HepG2 (cell line): Measurements from ENCODE around the gene TULP3. TPM values are rescaled to one million over a fixed set of nuclear protein-coding genes. Genes with fewer than 3 reads are reported as not detected.

ENCODE experiments used
- ATAC-seq: fragments of 200-7000 bp; cut with Tn5 transposase; 3 replicates; pipeline ENCODE4 v1.9.1; 2020; ENCODE audit warnings: mild to moderate bottlenecking, moderate library complexity
- BruUV-seq: library from RNA; stranded (reverse); fragments of 400-500 nt; replicated peaks from 2 replicates; lab custom pipeline; 2021; lab: Mats Ljungman, UMichigan
- CTCF ChIA-PET: fragments of 300-600 bp; formaldehyde crosslinking; extraction: SDS; loops from one replicate; lab custom pipeline; 2021; ENCODE audit warnings: low total read pairs, inconsistent platforms, low intra/inter-chr PET ratio; lab: Yijun Ruan, JAX
- POLR2A ChIA-PET: fragments of 350-600 bp; sonication (Branson Sonifier 250); formaldehyde crosslinking; loops from one replicate; lab custom pipeline; 2020; ENCODE audit warnings: antibody characterized with exemption, inconsistent platforms; lab: Yijun Ruan, JAX
- DNase-seq: peaks from one replicate; pipeline ENCODE4 v3.0.0-alpha.2; 2015; ENCODE audit warnings: low spot score
- FAIRE-seq: peaks from 3 replicates; lab custom pipeline; 2011; peaks lifted over from hg19 to GRCh38; lab: Jason Lieb, UNC
- H2AFZ ChIP-seq: one replicate; pipeline ENCODE4 v1.6.1; 2011; ENCODE audit warnings: low read length, inconsistent platforms
- H3K27ac ChIP-seq: fragments of 300-600 bp; 3 replicates; pipeline ENCODE4 v1.8.0; 2011; ENCODE audit warnings: mixed run types, mild to moderate bottlenecking, mixed read lengths, low read length, inconsistent platforms; ENCODE audit not compliant: insufficient read depth; ENCODE audit errors: extremely low read length
- H3K27me3 ChIP-seq, 2 experiments: fragments of 200-600 bp in 1 of 2; 2 replicates in 1 of 2; 3 replicates in 1 of 2; pipeline versions ENCODE4 v1.6.0 to v1.8.0; 2011; ENCODE audit warnings: low read length in 2 of 2, mild to moderate bottlenecking in 2 of 2, moderate library complexity in 2 of 2, inconsistent platforms in 1 of 2; ENCODE audit not compliant: insufficient read depth in 2 of 2, control insufficient read depth in 1 of 2
- H3K36me3 ChIP-seq, 2 experiments: fragments of 200-600 bp in 1 of 2; replicated peaks in 1 of 2; 2 replicates in 1 of 2; 3 replicates in 1 of 2; pipeline versions ENCODE4 v1.5.1 to v1.8.0; 2011; ENCODE audit warnings: low read length in 2 of 2, inconsistent platforms in 1 of 2; ENCODE audit not compliant: insufficient read depth in 2 of 2, control insufficient read depth in 1 of 2
- H3K4me1 ChIP-seq: 2 replicates; pipeline ENCODE4 v1.5.1; 2012; ENCODE audit warnings: low read length, inconsistent platforms; ENCODE audit not compliant: insufficient read depth
- H3K4me2 ChIP-seq: 2 replicates; pipeline ENCODE4 v1.6.0; 2011; ENCODE audit warnings: low read depth, low read length, inconsistent platforms
- H3K4me3 ChIP-seq, 3 experiments: fragments of 200-600 bp in 1 of 3; sonication (generic), shearing (Covaris generic) in 1 of 3; replicated peaks in 1 of 3; 2 replicates each; pipeline ENCODE4 v1.5.1; 2011 to 2016; ENCODE audit warnings: low read length in 3 of 3, inconsistent platforms in 2 of 3, low read depth in 2 of 3, mild to moderate bottlenecking in 2 of 3, control low read depth in 1 of 3, mixed read lengths in 1 of 3; ENCODE audit not compliant: insufficient read depth in 1 of 3
- H3K79me2 ChIP-seq: one replicate; pipeline ENCODE4 v1.6.1; 2011; ENCODE audit warnings: low read length, inconsistent platforms; ENCODE audit not compliant: insufficient read depth
- H3K9ac ChIP-seq: 2 replicates; pipeline ENCODE4 v1.6.0; 2011; ENCODE audit warnings: mild to moderate bottlenecking, low read depth, low read length, inconsistent platforms; ENCODE audit not compliant: insufficient read depth
- H3K9me3 ChIP-seq: 2 replicates; pipeline ENCODE4 v1.5.1; 2012; ENCODE audit warnings: mild to moderate bottlenecking, low read length
- H4K20me1 ChIP-seq: 2 replicates; pipeline ENCODE4 v1.6.0; 2011; ENCODE audit warnings: inconsistent platforms, mild to moderate bottlenecking, low read length, moderate library complexity; ENCODE audit not compliant: insufficient read depth
- DBP ChIP-seq: sonication (generic); formaldehyde crosslinking; IDR thresholded peaks from 2 replicates; pipeline ENCODE4 v1.4.0; 2020; ENCODE audit warnings: missing genetic modification reagents; ENCODE audit errors: not compliant biosample characterization
- ETV5 ChIP-seq: IDR thresholded peaks from 2 replicates; pipeline ENCODE4 v1.6.1; 2018; ENCODE audit warnings: missing biosample characterization, missing genetic modification reagents, inconsistent platforms, borderline replicate concordance
- FOXA3 ChIP-seq: IDR thresholded peaks from 2 replicates; pipeline ENCODE4 v1.6.1; 2016; ENCODE audit warnings: missing genetic modification reagents, missing compliant biosample characterization
- FOXK2 ChIP-seq: fragments of 450-650 bp; IDR thresholded peaks from 2 replicates; pipeline ENCODE4 v1.6.1; 2016
- GPN1 ChIP-seq: sonication (generic); formaldehyde crosslinking; IDR thresholded peaks from 2 replicates; pipeline ENCODE4 v1.5.1; 2020; ENCODE audit warnings: missing genetic modification reagents, borderline replicate concordance
- IKZF1 ChIP-seq: fragments of 450-650 bp; IDR thresholded peaks from 2 replicates; pipeline ENCODE4 v1.7.1; 2016
- JARID2 ChIP-seq: sonication (generic); formaldehyde crosslinking; IDR thresholded peaks from 2 replicates; pipeline ENCODE4 v1.8.1; 2023; ENCODE audit warnings: missing genetic modification reagents, inconsistent platforms; ENCODE audit not compliant: insufficient replicate concordance
- JUNB ChIP-seq: sonication (generic); formaldehyde crosslinking; IDR thresholded peaks from 2 replicates; pipeline ENCODE4 v1.8.0; 2022; ENCODE audit warnings: missing genetic modification reagents, mild to moderate bottlenecking, borderline replicate concordance
- KDM4B ChIP-seq: sonication (generic); formaldehyde crosslinking; IDR thresholded peaks from 2 replicates; pipeline ENCODE4 v1.4.0; 2020; ENCODE audit warnings: missing genetic modification reagents
- MLLT10 ChIP-seq: sonication (generic); formaldehyde crosslinking; IDR thresholded peaks from 2 replicates; pipeline ENCODE4 v1.4.0; 2020; ENCODE audit warnings: missing genetic modification reagents
- NCOA5 ChIP-seq: sonication (generic); formaldehyde crosslinking; IDR thresholded peaks from 2 replicates; pipeline ENCODE4 v1.4.0; 2020; ENCODE audit warnings: missing genetic modification reagents
- SNAPC2 ChIP-seq: sonication (generic); formaldehyde crosslinking; IDR thresholded peaks from 2 replicates; pipeline ENCODE4 v1.8.1; 2022; ENCODE audit warnings: mild to moderate bottlenecking, missing genetic modification reagents
- SNRNP70 ChIP-seq: fragments of 200-400 bp; formaldehyde crosslinking; IDR thresholded peaks from 2 replicates; pipeline ENCODE4 v1.6.1; 2017; ENCODE audit warnings: mild to moderate bottlenecking, low read depth, low read length, moderate library complexity
- STAT5B ChIP-seq: sonication (generic); formaldehyde crosslinking; IDR thresholded peaks from 2 replicates; pipeline ENCODE4 v1.4.0; 2020; ENCODE audit warnings: missing genetic modification reagents
- TBX2 ChIP-seq: sonication (generic); formaldehyde crosslinking; IDR thresholded peaks from 2 replicates; pipeline ENCODE4 v1.5.0; 2020; ENCODE audit warnings: missing genetic modification reagents, mild to moderate bottlenecking, borderline replicate concordance
- ZBTB46 ChIP-seq: sonication (generic); formaldehyde crosslinking; IDR thresholded peaks from 2 replicates; pipeline ENCODE4 v1.4.0; 2020; ENCODE audit warnings: mild to moderate bottlenecking, missing genetic modification reagents, borderline replicate concordance
- ZNF691 ChIP-seq: sonication (generic); formaldehyde crosslinking; IDR thresholded peaks from 2 replicates; pipeline ENCODE4 v1.4.0; 2020; ENCODE audit warnings: missing genetic modification reagents, low read depth, mild to moderate bottlenecking, borderline replicate concordance
- whole genome bisulfite sequencing: methylation state at CpG from one replicate; pipeline ENCODE4 v1.1.6; 2017; ENCODE audit warnings: low lambda C conversion rate; 5-methylcytosine and 5-hydroxymethylcytosine counted together
- in situ Hi-C: cut with HindIII; loops from 2 replicates; pipeline ENCODE4 v1.10.0; 2017; ENCODE audit warnings: low pct_unique_long_range_greater_than_20kb; ENCODE audit not compliant: extremely low pct_ligation_motif_present
- intact Hi-C: fragments of 100-400 bp; cut with micrococcal nuclease; formaldehyde crosslinking; loops from one replicate; pipeline ENCODE4 v1.10.0; 2022; ENCODE audit not compliant: unreplicated experiment
- polyA plus RNA-seq, 8 experiments: library from polyadenylated mRNA; depleted of rRNA in 3 of 8; stranded (reverse) in 7 of 8; unstranded in 1 of 8; fragments of >200 nt; fragmentation: Illumina TruSeq in 4 of 8; extraction: Trizol in 4 of 8; gene quantifications; 2 replicates each; pipeline versions ENCODE4 v1.2.1 to v1.2.3, GENCODE V29; 2011 to 2016; ENCODE audit warnings: low read depth in 4 of 8, missing spikeins in 1 of 8, mixed read lengths in 1 of 8; ENCODE audit not compliant: insufficient read depth in 1 of 8
- total RNA-seq, 5 experiments: library from RNA; depleted of rRNA; stranded (reverse); fragments of >200 nt; fragmentation: Illumina TruSeq; extraction: Trizol; gene quantifications; 2 replicates each; pipeline ENCODE4 v1.2.3, GENCODE V29; 2016; ENCODE audit warnings: low read depth in 1 of 5

TULP3 gene
- total and polyA plus RNA-seq, 2 of the 13 experiments (the other 11 are each of a cell fraction or from before 2014, with no cell fraction given) = 11.2 to 13.2 TPM

- H3K27me3 ChIP-seq = no peaks in the 10 kb centered on the region
- TF ChIP-seq NCOA5 (no peak), MLLT10 (CRISPR knock-in tag) (no peak), IKZF1 (no peak), TBX2 (CRISPR knock-in tag) (no peak), KDM4B (CRISPR knock-in tag) (no peak), DBP (CRISPR knock-in tag) (no peak), ZNF691 (CRISPR knock-in tag) (no peak), SNAPC2 (CRISPR knock-in tag) (no peak), JARID2 (CRISPR knock-in tag) (no peak), ETV5 (CRISPR knock-in tag) (no peak), GPN1 (CRISPR knock-in tag) (no peak), ZBTB46 (no peak), SNRNP70 (no peak), STAT5B (no peak), JUNB (CRISPR knock-in tag) (no peak), FOXK2 (no peak), FOXA3 (CRISPR knock-in tag) (no peak)
- TF ChIP-seq, all 625 proteins: peak for 0
- intact Hi-C loops (no loop called here), in situ Hi-C loops (no loop called here)
- Histone ChIP-seq H3K4me2 (no peak overlapping the region), H3K9me3 (no peaks in the 10 kb centered on the region; the same call in 1 of the 2 replicates), H3K4me3 (no peak overlapping the region), H3K36me3 (peaks cover 21 to 54% of the 10 kb centered on the region in 2 experiments), H3K4me1 (no peaks in the 10 kb centered on the region), H3K9ac (no peak overlapping the region), H2AFZ (no peak overlapping the region), H4K20me1 (0 out of 2 replicates have a peak, but pooled peaks cover 14% of the 10 kb centered on the region), H3K79me2 (peaks cover 49% of the 10 kb centered on the region), H3K27ac (no peak overlapping the region)
- CTCF ChIA-PET = no interaction called here
- POLR2A ChIA-PET = no interaction called here
- DNase-seq = no peak
- no TSS peak for BruUV-seq
- WGBS = 97% methylated on average over 1 of the region's 1 CpG
- no peak for FAIRE-seq
- no peak for ATAC-seq
These were observed 94.0 kb downstream of the TULP3 start for GRCh38 chr12:2984698-2985097.
